Measurements from ENCODE around the gene ABL1.

ABL1 gene

DNA sequence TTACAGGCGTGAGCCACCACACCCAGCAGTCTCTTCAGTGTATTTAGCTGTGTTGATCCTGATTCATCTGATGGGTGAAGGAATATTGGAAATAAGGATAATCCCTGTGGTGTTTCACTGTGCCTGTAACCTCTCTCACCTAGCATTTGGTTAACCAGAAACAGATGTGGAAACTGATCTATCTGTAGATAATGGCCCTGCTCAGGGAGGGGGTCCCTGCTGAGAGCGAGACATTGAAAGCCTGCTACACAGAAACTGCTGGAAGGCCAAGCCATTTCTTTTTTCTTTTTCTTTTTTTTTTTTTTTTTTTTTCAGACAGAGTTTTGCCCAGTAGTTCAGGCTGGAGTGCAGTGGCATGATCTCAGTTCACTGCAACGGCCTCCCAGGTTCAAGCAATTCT lies 33.2 kb downstream of the ABL1 start:
- H3K23ac ChIP-seq (ENCODE audit: low read length in 2 of 2) = no peak overlapping the region
- no peak overlapping the region for H3K14ac ChIP-seq (ENCODE audit: low read length in 2 of 2)
- no peak overlapping the region for H2AFZ ChIP-seq (ENCODE audit: low read depth, low read length)
- no peak overlapping the region for H3K4me2 ChIP-seq (ENCODE audit: low read length, poor library complexity, severe bottlenecking)
- H3K18ac ChIP-seq (ENCODE audit: low read depth in 1 of 2, low read length in 2 of 2) = no peak overlapping the region
- no peak overlapping the region for H4K91ac ChIP-seq (ENCODE audit: low read length)
- H2BK12ac ChIP-seq (ENCODE audit: low read length in 2 of 2) = no peak overlapping the region
- H3K9me3 ChIP-seq (ENCODE audit: control insufficient read depth, low read length) = no peaks in the 10 kb centered on the region
- H3K4me1 ChIP-seq (ENCODE audit: control insufficient read depth, insufficient read depth, low read depth, low read length) = peaks cover 16% of the 10 kb centered on the region
- H3K79me1 ChIP-seq (replicated peaks; ENCODE audit: low read length, poor library complexity, severe bottlenecking) = peaks cover 9% of the 10 kb centered on the region
- 96% methylated on average over 3 of the region's 3 CpGs for WGBS
- H2BK15ac ChIP-seq (ENCODE audit: low read depth, poor library complexity, severe bottlenecking) = no peak overlapping the region
- no peak overlapping the region for H3K4ac ChIP-seq (ENCODE audit: low read depth in 1 of 2, low read length in 2 of 2)
- H2BK5ac ChIP-seq (ENCODE audit: low read depth, low read length, poor library complexity, severe bottlenecking) = no peak overlapping the region
- H3K27me3 ChIP-seq (ENCODE audit: control insufficient read depth in 1 of 2, insufficient read depth in 1 of 2, low read length in 2 of 2) = no peaks in the 10 kb centered on the region
- no peak overlapping the region for H3K27ac ChIP-seq (ENCODE audit: low read length, poor library complexity, severe bottlenecking)
- H2AK5ac ChIP-seq (ENCODE audit: low read length, severe bottlenecking) = no peak overlapping the region
- no peak overlapping the region for H3K4me3 ChIP-seq (ENCODE audit: insufficient read depth in 1 of 2, low read depth in 1 of 2, low read length in 2 of 2)
- DNase-seq = no peak
- peaks cover 48 to 84% of the 10 kb centered on the region in 2 experiments for H3K36me3 ChIP-seq (ENCODE audit: control insufficient read depth in 1 of 2, insufficient read depth in 2 of 2, low read depth in 1 of 2, low read length in 2 of 2)
- H2BK120ac ChIP-seq (ENCODE audit: low read depth, low read length) = no peak overlapping the region
- peak overlapping the region; percentile 27 for H3K9ac ChIP-seq (ENCODE audit: low read length)
- no peak overlapping the region for H4K8ac ChIP-seq (ENCODE audit: low read length)

DNA sequence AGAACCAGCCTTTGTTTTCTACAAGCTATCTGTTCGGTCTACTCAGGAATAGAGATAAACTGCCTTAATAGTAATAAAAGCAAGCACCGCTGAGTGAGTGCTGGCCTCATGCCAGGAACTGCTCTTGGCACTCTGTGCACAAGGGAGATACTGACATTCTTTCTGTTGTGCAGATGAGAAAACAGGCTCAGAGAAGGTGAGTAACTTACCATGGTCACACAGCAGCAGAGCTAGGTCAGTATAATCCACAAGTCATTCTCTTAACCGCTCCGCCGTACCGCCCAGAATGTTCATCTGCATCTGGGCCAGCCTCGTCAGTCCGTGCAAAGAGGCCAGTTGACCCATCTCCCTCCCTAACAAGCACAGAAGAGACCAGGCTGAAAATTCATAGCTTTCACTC lies 34.2 kb downstream of the ABL1 start:
- Histone ChIP-seq H3K23ac (ENCODE audit: low read length in 2 of 2) (no peak overlapping the region), H3K27me3 (ENCODE audit: control insufficient read depth in 1 of 2, insufficient read depth in 1 of 2, low read length in 2 of 2) (no peaks in the 10 kb centered on the region), H3K79me1 (replicated peaks; ENCODE audit: low read length, poor library complexity, severe bottlenecking) (peaks cover 13% of the 10 kb centered on the region), H3K14ac (ENCODE audit: low read length in 2 of 2) (no peak overlapping the region), H3K9ac (ENCODE audit: low read length) (no peak overlapping the region), H4K91ac (ENCODE audit: low read length) (no peak overlapping the region), H3K4me3 (ENCODE audit: insufficient read depth in 1 of 2, low read depth in 1 of 2, low read length in 2 of 2) (no peak overlapping the region), H3K36me3 (ENCODE audit: control insufficient read depth in 1 of 2, insufficient read depth in 2 of 2, low read depth in 1 of 2, low read length in 2 of 2) (peaks cover 49 to 86% of the 10 kb centered on the region in 2 experiments), H2AFZ (ENCODE audit: low read depth, low read length) (no peak overlapping the region), H2BK15ac (ENCODE audit: low read depth, poor library complexity, severe bottlenecking) (no peak overlapping the region), H2BK5ac (ENCODE audit: low read depth, low read length, poor library complexity, severe bottlenecking) (no peak overlapping the region), H4K8ac (ENCODE audit: low read length) (no peak overlapping the region), H3K4me1 (ENCODE audit: control insufficient read depth, insufficient read depth, low read depth, low read length) (peaks cover 14% of the 10 kb centered on the region), H3K4ac (ENCODE audit: low read depth in 1 of 2, low read length in 2 of 2) (no peak overlapping the region), H2AK5ac (ENCODE audit: low read length, severe bottlenecking) (no peak overlapping the region), H3K18ac (ENCODE audit: low read depth in 1 of 2, low read length in 2 of 2) (no peak overlapping the region), H2BK12ac (ENCODE audit: low read length in 2 of 2) (no peak overlapping the region), H3K9me3 (ENCODE audit: control insufficient read depth, low read length) (no peaks in the 10 kb centered on the region), H2BK120ac (ENCODE audit: low read depth, low read length) (no peak overlapping the region), H3K27ac (ENCODE audit: low read length, poor library complexity, severe bottlenecking) (no peak overlapping the region), H3K4me2 (ENCODE audit: low read length, poor library complexity, severe bottlenecking) (no peak overlapping the region)
- no peak for DNase-seq
- WGBS = 90% methylated on average over 8 of the region's 8 CpGs

DNA sequence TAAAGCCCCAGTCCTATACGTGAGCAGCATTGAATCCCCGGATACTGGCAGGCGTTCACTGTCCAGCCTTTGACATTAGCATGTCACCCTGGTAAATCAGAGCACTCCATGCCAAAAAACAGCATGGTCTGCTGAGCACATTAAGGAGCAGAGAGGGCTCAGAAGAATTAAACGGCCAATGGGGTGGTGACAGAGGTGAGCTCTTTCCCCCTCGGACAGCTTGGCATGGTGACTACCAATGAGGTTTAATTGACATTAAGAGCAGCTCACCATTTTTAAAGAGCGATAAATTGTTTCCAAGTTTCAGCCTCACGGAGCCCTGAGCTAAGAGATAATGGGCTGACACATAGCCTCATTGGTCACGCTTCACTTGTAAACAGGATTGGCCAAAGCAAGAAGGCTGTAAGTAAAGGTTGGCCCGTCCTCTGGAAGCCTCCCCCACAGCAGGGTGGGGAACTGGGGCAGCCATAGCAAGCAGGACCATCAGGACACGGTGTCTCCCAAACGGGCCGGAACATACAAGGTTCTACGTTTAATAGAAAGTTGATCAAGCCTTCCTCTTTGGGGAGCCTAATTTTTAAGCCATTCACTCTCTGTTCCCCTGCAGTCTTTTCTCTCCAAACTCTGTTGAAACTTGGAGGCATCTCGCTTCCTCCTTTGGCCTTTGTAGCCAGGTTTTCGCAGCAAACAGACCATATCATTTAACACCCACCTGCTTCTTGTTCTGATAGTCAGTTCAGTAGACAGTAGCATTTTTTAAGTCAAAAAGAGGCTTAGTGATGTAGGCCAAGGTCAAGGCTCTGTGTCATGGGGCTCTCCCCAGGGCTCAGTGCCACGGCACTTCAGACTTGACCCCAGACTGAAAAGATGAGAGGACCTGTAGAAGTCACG lies 35.7 kb downstream of the ABL1 start:
- Histone ChIP-seq H3K18ac (ENCODE audit: low read depth in 1 of 2, low read length in 2 of 2) (no peak overlapping the region), H3K27me3 (ENCODE audit: control insufficient read depth in 1 of 2, insufficient read depth in 1 of 2, low read length in 2 of 2) (no peaks in the 10 kb centered on the region), H3K14ac (ENCODE audit: low read length in 2 of 2) (no peak overlapping the region), H3K9ac (ENCODE audit: low read length) (peak overlapping the region; percentile 43), H2BK5ac (ENCODE audit: low read depth, low read length, poor library complexity, severe bottlenecking) (no peak overlapping the region), H2BK120ac (ENCODE audit: low read depth, low read length) (no peak overlapping the region), H3K27ac (ENCODE audit: low read length, poor library complexity, severe bottlenecking) (peak overlapping the region; percentile 41), H3K36me3 (ENCODE audit: control insufficient read depth in 1 of 2, insufficient read depth in 2 of 2, low read depth in 1 of 2, low read length in 2 of 2) (peaks cover 52 to 86% of the 10 kb centered on the region in 2 experiments), H3K23ac (ENCODE audit: low read length in 2 of 2) (peak overlapping the region in 1 of 2 experiments; percentile 47), H3K79me1 (replicated peaks; ENCODE audit: low read length, poor library complexity, severe bottlenecking) (peaks cover 20% of the 10 kb centered on the region), H2AK5ac (ENCODE audit: low read length, severe bottlenecking) (no peak overlapping the region), H2BK12ac (ENCODE audit: low read length in 2 of 2) (no peak overlapping the region), H3K9me3 (ENCODE audit: control insufficient read depth, low read length) (no peaks in the 10 kb centered on the region), H3K4ac (ENCODE audit: low read depth in 1 of 2, low read length in 2 of 2) (no peak overlapping the region), H4K8ac (ENCODE audit: low read length) (no peak overlapping the region), H3K4me3 (ENCODE audit: insufficient read depth in 1 of 2, low read depth in 1 of 2, low read length in 2 of 2) (no peak overlapping the region), H3K4me2 (ENCODE audit: low read length, poor library complexity, severe bottlenecking) (no peak overlapping the region), H4K91ac (ENCODE audit: low read length) (no peak overlapping the region), H2BK15ac (ENCODE audit: low read depth, poor library complexity, severe bottlenecking) (no peak overlapping the region), H3K4me1 (ENCODE audit: control insufficient read depth, insufficient read depth, low read depth, low read length) (peaks cover 14% of the 10 kb centered on the region), H2AFZ (ENCODE audit: low read depth, low read length) (no peak overlapping the region)
- no peak for DNase-seq
- WGBS = 91% methylated on average over 17 of the region's 17 CpGs

DNA sequence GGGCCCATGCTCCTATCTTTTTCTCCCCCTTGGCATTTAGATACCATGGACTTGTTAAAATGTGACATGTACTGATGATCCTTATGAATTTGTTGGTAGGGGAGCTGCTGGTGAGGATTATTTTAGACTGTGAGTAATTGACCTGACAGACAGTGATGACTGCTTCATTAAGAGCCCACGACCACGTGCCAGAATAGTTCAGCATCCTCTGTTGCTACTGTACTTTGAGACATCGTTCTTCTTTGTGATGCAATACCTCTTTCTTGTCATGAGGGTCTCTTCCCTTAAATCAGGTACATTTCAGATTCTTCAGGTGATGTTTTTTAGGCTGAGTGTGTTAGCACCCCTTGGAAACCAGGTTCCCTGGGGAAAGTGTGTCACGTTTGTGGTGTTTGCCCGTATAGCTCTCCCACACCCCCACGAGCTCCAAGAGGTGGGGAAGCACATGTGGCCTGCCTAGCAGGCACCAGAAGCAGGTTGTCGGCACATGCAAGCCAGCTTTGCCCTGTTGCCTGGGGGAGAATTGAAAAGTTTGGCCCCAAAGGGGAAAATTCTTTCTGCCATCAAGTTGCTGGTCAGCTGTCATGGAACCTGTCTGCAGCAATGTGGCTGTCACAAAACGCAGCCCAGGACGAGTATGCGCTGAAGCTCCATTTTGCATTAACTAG lies 36.5 kb downstream of the ABL1 start:
- no peak overlapping the region for H3K4me3 ChIP-seq (ENCODE audit: insufficient read depth in 1 of 2, low read depth in 1 of 2, low read length in 2 of 2)
- peaks cover 14% of the 10 kb centered on the region for H3K4me1 ChIP-seq (ENCODE audit: control insufficient read depth, insufficient read depth, low read depth, low read length)
- no peak overlapping the region for H2BK15ac ChIP-seq (ENCODE audit: low read depth, poor library complexity, severe bottlenecking)
- no peak overlapping the region for H3K27ac ChIP-seq (ENCODE audit: low read length, poor library complexity, severe bottlenecking)
- no peak overlapping the region for H3K18ac ChIP-seq (ENCODE audit: low read depth in 1 of 2, low read length in 2 of 2)
- DNase-seq = no peak
- peaks cover 20% of the 10 kb centered on the region for H3K79me1 ChIP-seq (replicated peaks; ENCODE audit: low read length, poor library complexity, severe bottlenecking)
- no peak overlapping the region for H4K91ac ChIP-seq (ENCODE audit: low read length)
- no peaks in the 10 kb centered on the region for H3K27me3 ChIP-seq (ENCODE audit: control insufficient read depth in 1 of 2, insufficient read depth in 1 of 2, low read length in 2 of 2)
- H3K4ac ChIP-seq (ENCODE audit: low read depth in 1 of 2, low read length in 2 of 2) = no peak overlapping the region
- no peak overlapping the region for H2BK12ac ChIP-seq (ENCODE audit: low read length in 2 of 2)
- no peak overlapping the region for H2AFZ ChIP-seq (ENCODE audit: low read depth, low read length)
- H3K36me3 ChIP-seq (ENCODE audit: control insufficient read depth in 1 of 2, insufficient read depth in 2 of 2, low read depth in 1 of 2, low read length in 2 of 2) = peaks cover 56 to 87% of the 10 kb centered on the region in 2 experiments
- no peak overlapping the region for H2AK5ac ChIP-seq (ENCODE audit: low read length, severe bottlenecking)
- peak overlapping the region; percentile 12 for H3K9ac ChIP-seq (ENCODE audit: low read length)
- no peak overlapping the region for H3K14ac ChIP-seq (ENCODE audit: low read length in 2 of 2)
- H2BK120ac ChIP-seq (ENCODE audit: low read depth, low read length) = no peak overlapping the region
- H3K9me3 ChIP-seq (ENCODE audit: control insufficient read depth, low read length) = no peaks in the 10 kb centered on the region
- WGBS = 93% methylated on average over 10 of the region's 10 CpGs
- no peak overlapping the region for H4K8ac ChIP-seq (ENCODE audit: low read length)
- no peak overlapping the region for H3K4me2 ChIP-seq (ENCODE audit: low read length, poor library complexity, severe bottlenecking)
- no peak overlapping the region for H3K23ac ChIP-seq (ENCODE audit: low read length in 2 of 2)
- H2BK5ac ChIP-seq (ENCODE audit: low read depth, low read length, poor library complexity, severe bottlenecking) = no peak overlapping the region

Data from mesenchymal stem cell (in vitro differentiated cells and primary cell).